PC-3 (cell line): ENCODE measurements around the gene SLC38A10.

ENCODE experiments used
- CTCF ChIP-seq: fragments of 300-600 bp; sonication (generic); conservative IDR thresholded peaks from 2 replicates; pipeline ENCODE4 v1.5.1; 2017; ENCODE audit warnings: antibody characterized with exemption, low read depth, mild to moderate bottlenecking, low read length
- EZH2 ChIP-seq: fragments of 300-600 bp; sonication (generic); IDR thresholded peaks from one replicate; pipeline ENCODE4 v1.6.1; 2017; ENCODE audit warnings: antibody characterized with exemption, mild to moderate bottlenecking, low read length; ENCODE audit not compliant: unreplicated experiment

- peak; percentile 85 for TF ChIP-seq CTCF
- TF ChIP-seq EZH2: no peak
Measured at GRCh38 chr17:81253358-81254131, 41.6 kb downstream of the SLC38A10 start.
